Measurements from ENCODE around the gene ZNF446.

- no peak for TF ChIP-seq CTCF (IDR thresholded peaks at IDR 0.05)
- no peak for TF ChIP-seq POLR2A (IDR thresholded peaks at IDR 0.05)
- no peak for TF ChIP-seq EP300 (IDR thresholded peaks at IDR 0.05)
Observed at GRCh38 chr19:58466089-58466759, 9.9 kb upstream of the ZNF446 start.
